GM12872 (cell line): ENCODE data around the gene JARID2.

ENCODE experiments used
- TF ChIP-seq, protein P1 (sequence below): IDR thresholded peaks from 3 replicates; pipeline ENCODE4 v1.5.1; 2011; ENCODE audit warnings: low read depth, mild to moderate bottlenecking, low read length, moderate library complexity; ENCODE audit not compliant: insufficient read depth

JARID2 gene

DNA sequence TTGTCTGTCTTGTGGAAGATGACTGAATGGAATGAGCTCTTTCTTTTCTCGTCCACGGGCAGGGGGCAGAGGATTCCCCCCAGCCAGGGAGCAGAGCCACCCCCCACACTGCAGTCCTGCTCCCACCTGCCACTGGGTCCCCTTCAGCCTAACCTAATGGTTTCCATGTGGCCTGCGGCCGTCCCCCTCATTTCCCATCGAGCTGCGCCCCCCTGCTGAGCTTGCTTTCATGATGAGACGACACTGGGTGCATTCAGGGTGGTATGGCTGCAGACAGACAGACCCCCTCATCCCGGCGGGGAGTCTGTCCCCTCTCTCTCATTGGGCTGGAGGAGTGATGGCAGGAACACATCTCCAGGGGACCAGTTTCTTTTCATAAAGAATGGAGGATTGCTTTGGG lies 276.2 kb downstream of the JARID2 start:
- TF ChIP-seq, protein P1, sequence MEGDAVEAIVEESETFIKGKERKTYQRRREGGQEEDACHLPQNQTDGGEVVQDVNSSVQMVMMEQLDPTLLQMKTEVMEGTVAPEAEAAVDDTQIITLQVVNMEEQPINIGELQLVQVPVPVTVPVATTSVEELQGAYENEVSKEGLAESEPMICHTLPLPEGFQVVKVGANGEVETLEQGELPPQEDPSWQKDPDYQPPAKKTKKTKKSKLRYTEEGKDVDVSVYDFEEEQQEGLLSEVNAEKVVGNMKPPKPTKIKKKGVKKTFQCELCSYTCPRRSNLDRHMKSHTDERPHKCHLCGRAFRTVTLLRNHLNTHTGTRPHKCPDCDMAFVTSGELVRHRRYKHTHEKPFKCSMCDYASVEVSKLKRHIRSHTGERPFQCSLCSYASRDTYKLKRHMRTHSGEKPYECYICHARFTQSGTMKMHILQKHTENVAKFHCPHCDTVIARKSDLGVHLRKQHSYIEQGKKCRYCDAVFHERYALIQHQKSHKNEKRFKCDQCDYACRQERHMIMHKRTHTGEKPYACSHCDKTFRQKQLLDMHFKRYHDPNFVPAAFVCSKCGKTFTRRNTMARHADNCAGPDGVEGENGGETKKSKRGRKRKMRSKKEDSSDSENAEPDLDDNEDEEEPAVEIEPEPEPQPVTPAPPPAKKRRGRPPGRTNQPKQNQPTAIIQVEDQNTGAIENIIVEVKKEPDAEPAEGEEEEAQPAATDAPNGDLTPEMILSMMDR: no peak

DNA sequence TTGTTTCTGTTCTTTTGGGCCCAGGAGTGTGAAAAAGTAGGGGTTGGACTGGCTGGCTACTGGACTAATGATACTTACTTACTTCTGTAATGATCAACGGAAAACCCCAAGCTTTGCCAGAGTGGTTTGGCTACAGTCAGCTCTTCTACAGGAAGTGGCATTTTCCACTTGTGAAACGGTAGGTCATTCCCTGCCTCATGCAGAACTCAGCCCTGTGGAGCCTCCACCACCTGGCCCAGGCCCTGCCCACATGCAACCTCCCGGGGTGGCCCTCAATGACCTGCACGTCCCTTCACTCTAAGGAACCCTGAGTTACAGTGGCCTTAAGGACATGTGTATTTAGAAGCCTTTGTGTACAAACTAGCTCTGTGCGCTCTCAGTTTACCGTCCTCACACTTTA lies 276.6 kb downstream of the JARID2 start:
- TF ChIP-seq, protein P1: no peak

- TF ChIP-seq, protein P1: no peak
Measured at GRCh38 chr6:15522856-15523529, 277.1 kb downstream of the JARID2 start.

GRCh38 chr6:15523679-15524630 lies 278.1 kb downstream of the JARID2 start:
- TF ChIP-seq, protein P1: no peak

DNA sequence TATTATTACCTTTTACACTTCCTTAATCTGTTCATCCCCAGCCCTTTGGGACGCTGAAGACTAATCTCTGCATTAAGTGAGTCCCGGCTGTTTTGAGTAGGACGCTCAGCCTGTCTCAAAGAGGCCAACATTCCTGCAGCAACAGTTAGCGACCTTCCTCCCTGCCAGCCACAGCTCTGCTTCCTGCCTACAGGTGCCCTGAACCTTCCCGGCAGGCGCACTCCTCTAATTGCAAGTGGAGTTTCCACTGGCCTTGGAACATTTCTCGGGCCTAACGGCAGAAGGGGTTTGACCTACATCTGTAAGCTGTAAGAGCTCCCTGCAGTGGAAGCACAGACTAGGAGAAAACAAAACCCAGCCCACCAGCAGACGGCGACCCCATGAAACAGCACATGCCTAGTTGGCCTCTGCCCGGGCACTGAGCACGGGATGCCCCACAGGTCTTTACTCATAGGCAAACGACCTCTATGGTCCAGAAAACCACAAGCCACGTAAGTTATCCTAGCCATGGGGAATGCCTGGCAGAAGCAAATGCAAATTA lies 279.1 kb downstream of the JARID2 start:
- TF ChIP-seq, protein P1: no peak

DNA sequence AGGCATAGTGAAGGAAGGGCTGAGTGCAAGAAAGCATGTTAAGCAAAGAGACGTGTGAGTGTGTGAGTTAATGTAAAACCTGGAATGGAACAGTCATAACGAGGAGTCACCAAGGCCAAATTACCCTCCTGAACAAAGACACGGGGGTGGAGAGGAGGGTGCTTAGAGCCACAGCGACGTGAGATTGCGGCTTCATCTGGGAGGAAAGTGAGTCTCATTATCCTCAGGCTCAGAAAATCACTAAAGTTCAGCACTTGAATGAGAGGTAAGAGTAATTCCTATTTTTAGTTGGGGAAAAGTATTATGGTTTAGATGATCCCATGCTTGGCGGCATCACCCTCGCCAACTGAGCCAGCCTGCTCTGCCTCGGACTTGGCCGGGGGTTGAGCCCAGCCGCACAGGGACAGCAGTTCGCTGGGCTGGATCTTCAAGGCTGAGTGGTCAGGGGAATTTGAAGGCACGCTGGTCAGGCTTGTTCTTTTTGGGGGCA lies 280.4 kb downstream of the JARID2 start:
- TF ChIP-seq, protein P1: no peak
